HG03196 (cell line): Measurements from ENCODE around the gene ZNF549.

ENCODE experiments used
- ATAC-seq: cut with Tn5 transposase; IDR thresholded peaks from one replicate; pipeline ENCODE4 v1.9.1; 2021; ENCODE audit not compliant: unreplicated experiment

The ZNF549 gene

DNA sequence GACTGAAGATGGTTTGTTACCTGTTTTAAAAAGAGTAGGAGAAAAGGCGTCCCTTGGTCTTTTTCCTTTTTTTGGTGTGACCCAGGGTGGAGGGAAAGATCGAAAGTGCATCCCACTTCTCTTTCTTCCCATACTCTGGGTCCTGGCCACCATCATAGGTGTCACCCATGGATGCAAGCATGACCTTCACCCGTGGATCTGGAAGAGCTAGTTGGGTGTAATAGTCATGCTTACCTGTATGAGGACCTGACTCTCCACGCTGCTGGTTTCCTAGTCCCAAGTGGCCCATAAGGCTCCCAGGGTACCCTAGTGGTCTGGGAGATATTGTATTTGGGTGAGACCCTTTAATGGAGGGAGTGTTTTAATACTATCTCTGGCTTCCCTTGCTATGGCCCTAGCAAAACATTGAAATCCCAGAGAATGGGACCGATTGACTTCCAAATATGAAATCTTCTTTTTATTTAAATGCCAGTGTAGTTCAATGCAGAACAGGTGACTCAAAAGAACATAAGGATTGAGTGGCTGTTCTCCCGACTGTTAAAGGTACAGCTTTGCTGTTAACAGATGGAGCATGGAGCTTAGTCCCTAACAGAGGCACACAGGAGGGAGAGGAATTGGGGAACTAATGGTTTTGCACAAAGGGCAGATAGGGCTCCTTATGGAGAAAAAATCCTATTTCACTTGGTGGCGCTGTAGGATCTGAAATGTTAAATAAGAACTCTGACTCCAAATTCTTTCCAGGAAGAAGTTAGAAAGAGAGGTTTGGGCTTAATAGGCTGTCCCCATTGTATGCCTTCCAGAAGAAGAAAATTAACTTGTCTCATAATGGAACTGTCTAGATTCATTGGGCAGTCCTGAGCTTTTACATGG, 39.5 kb downstream of the ZNF549 start:
- no peak for ATAC-seq

DNA sequence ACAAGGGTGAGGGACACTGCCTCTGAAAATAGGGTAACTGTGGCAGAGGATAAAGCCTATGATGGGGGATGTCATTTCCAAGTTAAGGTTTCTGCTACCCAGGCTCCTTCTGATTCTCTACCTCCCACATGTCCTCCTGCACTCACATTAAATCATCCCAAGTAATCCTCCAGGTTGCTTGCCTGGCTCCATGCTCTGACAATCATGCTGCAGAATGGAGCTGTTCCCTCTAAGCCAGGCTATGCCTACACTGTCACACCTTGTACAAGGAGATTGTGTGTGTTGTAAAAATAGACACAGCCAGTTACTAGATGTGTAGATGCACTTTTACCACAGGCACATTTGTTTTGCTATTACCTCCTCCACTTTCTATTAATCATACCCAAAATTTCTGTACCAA, 43.6 kb downstream of the ZNF549 start:
- ATAC-seq = no peak

DNA sequence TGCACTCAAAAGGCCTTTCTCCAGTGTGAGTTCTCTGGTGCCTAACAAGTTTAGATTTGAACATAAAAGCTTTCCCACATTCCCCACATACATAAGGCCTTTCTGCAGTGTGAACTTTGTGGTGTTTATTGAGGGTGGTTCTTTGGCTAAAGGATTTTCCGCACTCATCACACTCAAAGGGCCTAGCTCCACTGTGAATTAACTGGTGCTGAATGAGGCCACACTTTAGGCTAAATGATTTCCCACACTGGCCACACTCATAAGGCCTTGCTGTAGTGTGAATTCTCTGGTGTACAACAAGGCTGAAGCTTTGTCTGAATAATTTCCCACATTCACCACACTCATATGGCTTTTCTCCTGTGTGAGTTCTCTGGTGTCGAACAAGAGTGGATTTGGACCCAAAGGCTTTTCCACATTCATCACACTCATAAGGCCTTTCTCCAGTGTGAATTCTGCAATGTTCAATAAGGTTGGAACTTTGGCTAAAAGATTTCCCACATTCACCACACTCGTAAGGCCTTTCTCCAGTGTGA, 45.3 kb downstream of the ZNF549 start:
- ATAC-seq = no peak

DNA sequence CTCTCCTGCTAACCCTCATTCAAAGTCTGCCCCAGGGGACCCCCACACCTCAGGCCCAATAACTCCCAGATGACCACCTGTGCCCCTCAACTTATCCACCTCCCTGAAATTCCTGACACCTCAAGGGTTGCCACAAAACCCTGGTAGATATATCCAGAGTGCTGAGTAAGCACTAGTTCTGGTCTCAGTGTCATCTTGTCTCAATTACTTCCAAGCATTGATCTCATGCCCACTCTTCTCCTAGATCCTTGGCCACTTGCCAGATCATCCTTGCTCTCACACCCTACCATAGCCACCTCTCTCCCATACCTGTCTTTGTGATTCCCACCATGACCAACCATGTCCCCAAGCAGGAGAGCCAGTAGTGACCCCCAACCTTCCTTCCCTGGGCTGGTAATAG, 49.5 kb downstream of the ZNF549 start:
- no peak for ATAC-seq

DNA sequence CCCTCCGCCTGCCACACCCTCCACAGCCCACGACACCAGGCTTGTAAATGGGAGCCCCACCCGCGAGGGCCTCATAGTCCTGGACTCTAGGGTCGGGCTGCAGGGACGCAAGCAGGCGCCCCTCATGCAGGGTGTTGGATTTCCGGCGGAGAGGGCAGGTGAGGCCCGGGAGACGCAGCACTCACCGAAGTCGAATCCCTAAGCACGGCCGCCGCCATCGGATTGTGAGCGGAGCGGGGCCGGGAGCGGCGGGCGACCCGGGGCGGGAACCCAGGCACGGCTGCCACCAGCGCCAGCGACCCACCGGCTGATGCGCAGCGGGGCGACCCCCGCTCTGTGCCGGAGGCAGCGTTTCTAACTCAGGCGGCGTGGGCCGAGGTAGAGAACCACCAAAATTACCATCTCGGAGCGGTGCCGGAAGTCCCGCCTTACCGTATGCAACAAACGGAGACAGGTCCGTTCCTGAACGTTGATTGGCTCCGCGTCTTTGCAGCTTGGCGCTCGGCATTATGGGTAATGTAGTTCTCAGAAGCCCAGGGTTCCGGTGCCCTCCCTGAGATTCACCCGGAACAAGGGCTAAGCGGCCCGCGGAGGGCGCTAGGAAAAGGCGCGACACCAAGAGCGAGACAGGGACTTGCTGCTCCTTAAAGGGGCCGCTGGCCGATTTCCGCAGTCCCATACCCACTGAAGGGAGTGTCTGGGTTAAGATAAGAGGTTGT, 51.5 kb downstream of the ZNF549 start, which contains the start of gene ZNF416:
ZNF416 (minus strand) TSS at position 425 of the 719 bp plus-strand sequence; CDS start at position 218, 207 bp downstream.
- peak; percentile 92 for ATAC-seq

DNA sequence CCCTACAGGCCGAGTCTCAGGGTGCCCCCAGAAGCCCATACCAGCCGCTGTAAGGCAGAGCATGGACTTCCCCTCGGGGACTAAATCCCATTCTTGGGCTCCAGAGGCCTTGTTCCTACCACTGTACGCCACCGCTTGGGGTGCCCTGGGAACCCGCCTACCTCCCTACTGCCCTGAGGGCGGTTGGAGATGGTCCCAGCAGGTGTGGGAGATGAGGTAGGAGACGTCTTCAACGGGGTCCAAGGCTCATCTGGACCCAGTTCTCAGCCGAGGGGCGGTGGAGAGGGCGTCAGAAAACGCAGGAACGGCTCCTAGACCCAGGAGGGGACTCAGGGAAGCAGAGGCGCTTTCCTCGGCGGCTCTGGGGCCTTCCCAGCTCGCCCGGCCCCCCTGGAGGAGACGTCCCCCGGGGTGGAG, 56.0 kb downstream of the ZNF549 start:
- ATAC-seq = no peak

DNA sequence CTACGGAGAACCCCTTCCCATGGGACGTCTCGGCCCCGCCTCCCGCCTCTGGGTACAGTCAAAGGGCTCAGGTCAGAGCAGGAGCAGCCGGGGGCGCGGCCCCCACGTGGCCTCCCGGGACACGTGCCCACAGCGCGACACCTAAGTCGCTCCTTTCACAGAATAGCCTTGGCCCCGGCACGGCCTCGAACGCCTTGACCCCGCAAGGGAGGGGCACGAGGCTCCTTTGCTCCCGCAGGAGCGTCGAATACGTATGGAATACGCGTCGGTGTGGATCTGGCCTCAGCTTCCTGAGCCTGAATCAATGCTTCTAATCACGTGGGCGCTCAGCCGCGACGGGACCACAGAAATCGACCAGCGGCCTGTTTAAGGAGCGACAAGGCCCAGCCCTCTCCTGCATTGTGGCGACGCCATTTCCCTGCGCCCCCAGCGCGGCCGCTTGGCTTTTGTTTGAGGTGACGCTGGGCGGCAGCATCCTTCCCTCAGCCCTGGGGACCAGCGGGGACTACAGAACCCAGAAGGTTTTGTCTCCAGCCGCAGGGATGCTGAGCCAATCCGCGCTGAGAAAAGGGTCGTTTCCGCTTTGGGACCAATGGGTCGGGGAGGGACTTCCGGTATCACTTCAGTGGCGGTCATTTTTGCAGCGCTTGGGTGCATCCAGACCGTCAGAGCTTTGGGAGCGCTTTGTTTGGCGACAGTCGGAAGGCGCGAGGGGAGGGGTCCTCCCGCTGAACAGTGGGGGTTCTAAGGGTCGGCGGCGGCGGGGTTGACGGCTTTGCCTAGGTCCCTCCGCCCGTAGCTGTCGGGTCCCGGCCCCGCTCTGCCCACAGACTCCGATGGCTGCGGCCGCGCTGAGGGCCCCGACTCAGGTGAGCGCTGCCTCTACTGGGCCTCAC, 56.6 kb downstream of the ZNF549 start, which contains the start of gene ZIK1:
ZIK1 (plus strand) TSS at position 625 of the 896 bp plus-strand sequence; CDS start at position 837, 212 bp downstream.
- peak; percentile 73 for ATAC-seq

DNA sequence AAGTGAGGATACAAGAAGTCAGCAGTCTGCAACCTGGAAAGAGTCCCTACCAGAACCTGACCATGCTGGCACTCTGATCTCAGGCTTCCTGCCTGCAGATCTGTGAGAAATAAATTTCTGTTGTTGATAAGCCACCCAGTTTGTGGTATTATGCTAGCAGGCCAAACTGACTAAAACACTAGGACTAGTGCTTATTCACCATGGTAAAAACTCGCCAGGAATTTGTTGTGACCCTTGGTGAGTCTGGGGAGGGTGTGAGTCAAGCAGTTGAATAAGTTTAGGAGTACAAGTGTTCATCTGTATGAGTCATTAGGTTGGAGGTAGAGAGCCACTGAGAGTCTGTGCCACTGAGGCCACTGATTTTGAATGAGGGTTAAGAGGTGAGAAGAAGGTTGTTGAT, 60.4 kb downstream of the ZNF549 start:
- ATAC-seq = no peak

DNA sequence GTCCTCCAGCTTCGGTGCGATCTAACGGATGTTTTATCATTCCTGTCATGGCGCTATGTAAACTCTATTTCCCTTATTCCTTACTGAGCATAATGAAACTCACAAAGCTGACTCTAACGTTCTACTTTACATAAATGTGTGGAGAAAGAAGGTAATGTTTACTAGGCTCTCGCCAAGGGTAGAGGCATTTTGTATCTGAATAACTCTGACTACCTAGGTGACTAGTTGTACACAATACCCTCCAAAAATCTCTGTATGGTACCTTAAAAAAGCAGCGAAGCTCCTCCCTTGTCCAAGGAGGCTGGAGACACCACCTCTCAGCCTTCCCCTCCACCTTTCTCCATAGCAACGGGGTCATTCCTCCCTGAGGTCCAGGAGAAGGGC, 72.2 kb downstream of the ZNF549 start:
- ATAC-seq = no peak

DNA sequence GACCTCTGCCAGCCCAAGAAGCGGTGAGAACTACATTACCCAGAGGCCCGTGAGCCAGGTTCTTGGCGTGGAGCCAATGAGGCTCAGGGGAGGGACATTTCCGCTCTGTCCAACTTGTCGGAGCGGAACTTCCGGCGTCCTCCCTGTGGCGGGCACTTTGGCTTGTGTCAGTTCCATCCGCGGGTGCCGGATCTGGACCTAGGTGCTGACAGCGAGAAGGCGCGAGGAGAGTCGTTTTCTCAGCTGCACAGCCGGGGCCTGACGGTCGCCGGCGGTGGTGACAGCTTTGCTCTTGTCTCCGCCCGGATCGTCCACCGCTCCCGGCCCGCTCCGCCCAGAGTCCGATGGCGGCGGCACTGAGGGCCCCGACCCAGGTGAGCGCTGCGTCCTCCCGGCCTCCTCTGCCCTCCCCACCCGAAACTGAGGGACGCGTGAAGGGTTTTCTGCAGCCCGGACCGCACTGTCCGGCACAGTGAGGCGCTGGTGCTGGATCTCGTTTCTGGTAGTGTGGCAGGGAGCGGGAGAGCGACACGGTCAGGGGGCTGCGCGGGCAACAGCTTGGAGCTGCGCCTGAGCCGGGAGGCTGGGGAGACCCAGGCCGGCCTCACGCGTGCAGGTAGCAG, 72.7 kb downstream of the ZNF549 start, which contains the start of gene ZNF530:
ZNF530 (plus strand) TSS at position 125 of the 623 bp plus-strand sequence. CDS start 4,461 bp downstream, outside the sequence.
- ATAC-seq = peak; percentile 96

DNA sequence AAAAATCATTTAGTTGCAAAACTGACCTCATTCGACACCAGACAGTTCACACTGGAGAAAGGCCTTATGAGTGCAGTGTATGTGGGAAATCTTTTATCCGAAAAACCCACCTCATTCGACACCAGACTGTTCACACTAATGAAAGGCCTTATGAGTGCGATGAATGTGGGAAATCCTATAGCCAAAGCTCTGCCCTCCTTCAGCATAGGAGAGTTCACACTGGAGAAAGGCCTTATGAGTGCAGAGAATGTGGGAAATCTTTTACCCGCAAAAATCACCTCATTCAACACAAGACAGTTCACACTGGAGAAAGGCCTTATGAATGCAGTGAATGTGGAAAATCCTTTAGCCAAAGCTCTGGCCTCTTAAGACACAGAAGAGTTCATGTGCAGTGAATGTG, 79.8 kb downstream of the ZNF549 start:
- ATAC-seq = no peak
